Liver (tissue), 9 donors: Measurements from ENCODE around the gene UBTD2. TPM values are rescaled to one million over a fixed set of nuclear protein-coding genes. Genes with fewer than 3 reads are reported as not detected.

Experiments used
- DNase-seq: peaks from one replicate; pipeline ENCODE4 v3.0.0-alpha.2; 2017; ENCODE audit warnings: low spot score
- H3K27ac ChIP-seq, 2 donors: one replicate each; pipeline ENCODE4 v1.7.0; 2013; ENCODE audit warnings: inconsistent platforms in 2 of 2, low read length in 2 of 2, control low read depth in 1 of 2, low read depth in 1 of 2, mild to moderate bottlenecking in 1 of 2
- H3K27me3 ChIP-seq, 4 donors: one replicate each; pipeline versions ENCODE4 v1.6.1 to v1.7.0; 2013; ENCODE audit warnings: low read length in 3 of 4, inconsistent platforms in 1 of 4, mild to moderate bottlenecking in 1 of 4, moderate library complexity in 1 of 4; ENCODE audit not compliant: control insufficient read depth in 4 of 4, insufficient read depth in 4 of 4
- H3K36me3 ChIP-seq, 4 donors: one replicate each; pipeline versions ENCODE4 v1.6.1 to v1.7.0; 2013; ENCODE audit warnings: low read length in 3 of 4, mild to moderate bottlenecking in 3 of 4, low read depth in 1 of 4, moderate library complexity in 1 of 4; ENCODE audit not compliant: control insufficient read depth in 4 of 4, insufficient read depth in 3 of 4
- H3K4me1 ChIP-seq, 4 donors: one replicate each; pipeline versions ENCODE4 v1.6.1 to v1.7.0; 2013; ENCODE audit warnings: low read length in 3 of 4, mild to moderate bottlenecking in 3 of 4, moderate library complexity in 1 of 4; ENCODE audit not compliant: control insufficient read depth in 4 of 4, insufficient read depth in 4 of 4
- H3K4me3 ChIP-seq, 3 donors: one replicate each; pipeline versions ENCODE4 v1.6.1 to v1.7.0; 2013; ENCODE audit warnings: low read length in 3 of 3, control low read depth in 1 of 3, low read depth in 1 of 3, mild to moderate bottlenecking in 1 of 3
- H3K9ac ChIP-seq, 2 donors: one replicate each; pipeline ENCODE4 v1.7.0; 2013; ENCODE audit warnings: low read length in 2 of 2, mild to moderate bottlenecking in 2 of 2, moderate library complexity in 2 of 2, control low read depth in 1 of 2, low read depth in 1 of 2
- H3K9me3 ChIP-seq, 4 donors: one replicate each; pipeline versions ENCODE4 v1.6.1 to v1.7.0; 2013; ENCODE audit warnings: low read length in 3 of 4; ENCODE audit not compliant: control insufficient read depth in 4 of 4
- CTCF ChIP-seq: fragments of 150-350 bp; IDR thresholded peaks from 2 replicates; pipeline ENCODE4 v1.5.1; 2017; ENCODE audit warnings: improper control_type of control experiment, low read depth, low read length; ENCODE audit not compliant: missing input control
- EGR1 ChIP-seq, 2 donors: IDR thresholded peaks; 2 replicates each; pipeline ENCODE4 v1.6.1; 2016 to 2018; ENCODE audit warnings: antibody characterized with exemption in 2 of 2, low read depth in 2 of 2
- FOXA1 ChIP-seq: IDR thresholded peaks from 2 replicates; pipeline ENCODE4 v1.6.1; 2016; ENCODE audit warnings: antibody characterized with exemption
- FOXA2 ChIP-seq: IDR thresholded peaks from 2 replicates; pipeline ENCODE4 v1.6.1; 2016; ENCODE audit warnings: antibody characterized with exemption
- GABPA ChIP-seq, 2 donors: IDR thresholded peaks in 1 of 2; conservative IDR thresholded peaks in 1 of 2; 2 replicates each; pipeline ENCODE4 v1.6.1; 2016; ENCODE audit warnings: antibody characterized with exemption in 2 of 2, mild to moderate bottlenecking in 1 of 2, moderate library complexity in 1 of 2
- HNF4A ChIP-seq, 2 donors: conservative IDR thresholded peaks; 2 replicates each; pipeline ENCODE4 v1.6.1; 2016; ENCODE audit warnings: antibody characterized with exemption in 2 of 2, mild to moderate bottlenecking in 2 of 2
- HNF4G ChIP-seq: IDR thresholded peaks from 2 replicates; pipeline ENCODE4 v1.6.1; 2016; ENCODE audit warnings: antibody characterized with exemption
- JUND ChIP-seq, 2 donors: IDR thresholded peaks; 2 replicates each; pipeline ENCODE4 v1.6.1; 2016; ENCODE audit warnings: antibody characterized with exemption in 2 of 2
- NR2F2 ChIP-seq: IDR thresholded peaks from 2 replicates; pipeline ENCODE4 v1.6.1; 2016; ENCODE audit warnings: antibody characterized with exemption
- RAD21 ChIP-seq, 2 donors: IDR thresholded peaks; 2 replicates each; pipeline ENCODE4 v1.6.1; 2016; ENCODE audit warnings: antibody characterized with exemption in 2 of 2, mild to moderate bottlenecking in 2 of 2
- RXRA ChIP-seq, 2 donors: IDR thresholded peaks; 2 replicates each; pipeline ENCODE4 v1.6.1; 2017 to 2018; ENCODE audit warnings: antibody characterized with exemption in 2 of 2, mild to moderate bottlenecking in 1 of 2
- SP1 ChIP-seq: IDR thresholded peaks from 2 replicates; pipeline ENCODE4 v1.6.1; 2018; ENCODE audit warnings: antibody characterized with exemption, mild to moderate bottlenecking
- TAF1 ChIP-seq: conservative IDR thresholded peaks from 2 replicates; pipeline ENCODE4 v1.6.1; 2016; ENCODE audit warnings: antibody characterized with exemption, mild to moderate bottlenecking
- YY1 ChIP-seq: IDR thresholded peaks from 2 replicates; pipeline ENCODE4 v1.6.1; 2016; ENCODE audit warnings: antibody characterized with exemption, mild to moderate bottlenecking
- WGBS: extraction: QIAGEN DNeasy Blood & Tissue Kit; methylation state at CpG from one replicate; pipeline ENCODE4 v1.1.7; 2013; 5-methylcytosine and 5-hydroxymethylcytosine counted together
- polyA plus RNA-seq, 2 donors: library from polyadenylated mRNA; stranded (reverse) in 1 of 2; unstranded in 1 of 2; fragments of 200-250 nt in 1 of 2; fragments of >200 nt in 1 of 2; fragmentation: Nextera tagmentation in 1 of 2; extraction: Ambion mirVana in 1 of 2; gene quantifications; one replicate each; pipeline versions ENCODE4 v1.2.1 to v1.2.3, GENCODE V29; 2013 to 2015
- total RNA-seq, 2 donors: library from RNA; depleted of rRNA; stranded (reverse); fragments of >200 nt; gene quantifications; one replicate each; pipeline ENCODE4 v1.2.3, GENCODE V29; 2014
- TF ChIP-seq, protein P1 (sequence below): IDR thresholded peaks from 2 replicates; pipeline ENCODE4 v1.6.1; 2016; ENCODE audit warnings: antibody characterized with exemption
- TF ChIP-seq, protein P2 (sequence below): IDR thresholded peaks from 2 replicates; pipeline ENCODE4 v1.6.1; 2016; ENCODE audit warnings: antibody characterized with exemption
- TF ChIP-seq, protein P3 (sequence below): IDR thresholded peaks from 2 replicates; pipeline ENCODE4 v1.6.1; 2016; ENCODE audit warnings: antibody characterized with exemption
- TF ChIP-seq, protein P4 (sequence below): IDR thresholded peaks from 2 replicates; pipeline ENCODE4 v1.6.1; 2016; ENCODE audit warnings: antibody characterized with exemption, mild to moderate bottlenecking
- donor health status: healthy.
- donor health status: healthy.
- donor health status: healthy.
- donor health status: healthy.
- donor health status: healthy.

The UBTD2 gene
- total and polyA plus RNA-seq, 4 donors, result 4.4 to 8.3 (median 6.6) TPM

- TF ChIP-seq SP1 (no peak), EGR1 (IDR thresholded peaks at IDR 0.05; ENCODE audit: low read depth in 2 of 2) (no peak)
Observed at GRCh38 chr5:172216345-172216744, 67.2 kb downstream of the UBTD2 start (continued).

DNA sequence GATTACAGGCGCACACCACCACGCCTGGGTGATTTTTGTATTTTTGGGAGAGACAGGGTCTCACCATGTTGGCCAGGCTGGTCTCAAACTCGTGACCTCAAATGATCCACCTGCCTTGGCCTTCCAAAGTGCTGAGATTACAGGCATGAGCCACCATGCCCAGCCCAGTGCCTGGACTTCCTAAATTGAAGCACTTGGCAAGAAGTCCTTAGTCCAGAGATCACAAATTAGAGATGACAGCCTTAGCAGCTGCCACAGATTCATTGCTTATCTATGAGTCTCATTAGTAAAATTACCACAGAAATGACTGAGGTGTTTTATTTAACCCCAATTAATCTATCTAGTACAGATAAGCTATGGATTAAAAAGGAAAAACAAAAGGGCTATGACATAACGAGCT lies 70.4 kb downstream of the UBTD2 start:
- TF ChIP-seq TAF1 (no peak), RAD21 (IDR thresholded peaks at IDR 0.05) (no peak), YY1 (no peak), SP1 (no peak), NR2F2 (no peak), HNF4A (conservative IDR thresholded peaks at IDR 0.05) (no peak), FOXA1 (no peak), JUND (IDR thresholded peaks at IDR 0.05) (no peak), HNF4G (no peak), CTCF (no peak), GABPA (IDR thresholded peaks at IDR 0.05 in 1 of 2, conservative IDR thresholded peaks at IDR 0.05 in 1 of 2) (no peak), EGR1 (IDR thresholded peaks at IDR 0.05; ENCODE audit: low read depth in 2 of 2) (no peak), FOXA2 (no peak), RXRA (IDR thresholded peaks at IDR 0.05) (no peak)
- TF ChIP-seq, protein P1, sequence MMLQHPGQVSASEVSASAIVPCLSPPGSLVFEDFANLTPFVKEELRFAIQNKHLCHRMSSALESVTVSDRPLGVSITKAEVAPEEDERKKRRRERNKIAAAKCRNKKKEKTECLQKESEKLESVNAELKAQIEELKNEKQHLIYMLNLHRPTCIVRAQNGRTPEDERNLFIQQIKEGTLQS, result no peak
- TF ChIP-seq, protein P2, sequence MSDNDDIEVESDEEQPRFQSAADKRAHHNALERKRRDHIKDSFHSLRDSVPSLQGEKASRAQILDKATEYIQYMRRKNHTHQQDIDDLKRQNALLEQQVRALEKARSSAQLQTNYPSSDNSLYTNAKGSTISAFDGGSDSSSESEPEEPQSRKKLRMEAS, result no peak
- TF ChIP-seq, protein P3, sequence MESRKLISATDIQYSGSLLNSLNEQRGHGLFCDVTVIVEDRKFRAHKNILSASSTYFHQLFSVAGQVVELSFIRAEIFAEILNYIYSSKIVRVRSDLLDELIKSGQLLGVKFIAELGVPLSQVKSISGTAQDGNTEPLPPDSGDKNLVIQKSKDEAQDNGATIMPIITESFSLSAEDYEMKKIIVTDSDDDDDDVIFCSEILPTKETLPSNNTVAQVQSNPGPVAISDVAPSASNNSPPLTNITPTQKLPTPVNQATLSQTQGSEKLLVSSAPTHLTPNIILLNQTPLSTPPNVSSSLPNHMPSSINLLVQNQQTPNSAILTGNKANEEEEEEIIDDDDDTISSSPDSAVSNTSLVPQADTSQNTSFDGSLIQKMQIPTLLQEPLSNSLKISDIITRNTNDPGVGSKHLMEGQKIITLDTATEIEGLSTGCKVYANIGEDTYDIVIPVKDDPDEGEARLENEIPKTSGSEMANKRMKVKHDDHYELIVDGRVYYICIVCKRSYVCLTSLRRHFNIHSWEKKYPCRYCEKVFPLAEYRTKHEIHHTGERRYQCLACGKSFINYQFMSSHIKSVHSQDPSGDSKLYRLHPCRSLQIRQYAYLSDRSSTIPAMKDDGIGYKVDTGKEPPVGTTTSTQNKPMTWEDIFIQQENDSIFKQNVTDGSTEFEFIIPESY, result no peak
- TF ChIP-seq, protein P4, sequence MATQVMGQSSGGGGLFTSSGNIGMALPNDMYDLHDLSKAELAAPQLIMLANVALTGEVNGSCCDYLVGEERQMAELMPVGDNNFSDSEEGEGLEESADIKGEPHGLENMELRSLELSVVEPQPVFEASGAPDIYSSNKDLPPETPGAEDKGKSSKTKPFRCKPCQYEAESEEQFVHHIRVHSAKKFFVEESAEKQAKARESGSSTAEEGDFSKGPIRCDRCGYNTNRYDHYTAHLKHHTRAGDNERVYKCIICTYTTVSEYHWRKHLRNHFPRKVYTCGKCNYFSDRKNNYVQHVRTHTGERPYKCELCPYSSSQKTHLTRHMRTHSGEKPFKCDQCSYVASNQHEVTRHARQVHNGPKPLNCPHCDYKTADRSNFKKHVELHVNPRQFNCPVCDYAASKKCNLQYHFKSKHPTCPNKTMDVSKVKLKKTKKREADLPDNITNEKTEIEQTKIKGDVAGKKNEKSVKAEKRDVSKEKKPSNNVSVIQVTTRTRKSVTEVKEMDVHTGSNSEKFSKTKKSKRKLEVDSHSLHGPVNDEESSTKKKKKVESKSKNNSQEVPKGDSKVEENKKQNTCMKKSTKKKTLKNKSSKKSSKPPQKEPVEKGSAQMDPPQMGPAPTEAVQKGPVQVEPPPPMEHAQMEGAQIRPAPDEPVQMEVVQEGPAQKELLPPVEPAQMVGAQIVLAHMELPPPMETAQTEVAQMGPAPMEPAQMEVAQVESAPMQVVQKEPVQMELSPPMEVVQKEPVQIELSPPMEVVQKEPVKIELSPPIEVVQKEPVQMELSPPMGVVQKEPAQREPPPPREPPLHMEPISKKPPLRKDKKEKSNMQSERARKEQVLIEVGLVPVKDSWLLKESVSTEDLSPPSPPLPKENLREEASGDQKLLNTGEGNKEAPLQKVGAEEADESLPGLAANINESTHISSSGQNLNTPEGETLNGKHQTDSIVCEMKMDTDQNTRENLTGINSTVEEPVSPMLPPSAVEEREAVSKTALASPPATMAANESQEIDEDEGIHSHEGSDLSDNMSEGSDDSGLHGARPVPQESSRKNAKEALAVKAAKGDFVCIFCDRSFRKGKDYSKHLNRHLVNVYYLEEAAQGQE, result no peak
- no peak for DNase-seq

More for the DNA sequence above, 70.4 kb downstream of the UBTD2 start:
- Histone ChIP-seq H3K9ac (no peak overlapping the region), H3K36me3 (peaks cover 3 to 16% (median 8%) of the 10 kb centered on the region in 4 donors), H3K27me3 (no peaks in the 10 kb centered on the region), H3K9me3 (no peaks in the 10 kb centered on the region), H3K4me1 (no peaks in the 10 kb centered on the region), H3K27ac (no peak overlapping the region), H3K4me3 (no peak overlapping the region)
- WGBS, result 98% methylated on average over 4 of the region's 4 CpGs
